Urinary bladder (tissue), 4 donors: Measurements from ENCODE around the gene PTPN22. TPM values are rescaled to one million over a fixed set of nuclear protein-coding genes. Genes with fewer than 3 reads are reported as not detected.

Experiments
- DNase-seq: peaks from one replicate; pipeline ENCODE4 v3.0.0-alpha.2; 2015; ENCODE audit errors: extremely low spot score
- H3K27ac ChIP-seq: one replicate; pipeline ENCODE4 v1.5.1; 2013; ENCODE audit warnings: low read depth, mild to moderate bottlenecking, moderate library complexity
- H3K36me3 ChIP-seq: one replicate; pipeline ENCODE4 v1.6.1; 2013; ENCODE audit warnings: mild to moderate bottlenecking, moderate library complexity; ENCODE audit not compliant: insufficient read depth
- H3K4me1 ChIP-seq: one replicate; pipeline ENCODE4 v1.6.1; 2013; ENCODE audit warnings: mild to moderate bottlenecking, moderate library complexity; ENCODE audit not compliant: insufficient read depth
- H3K4me3 ChIP-seq: one replicate; pipeline ENCODE4 v1.5.1; 2013; ENCODE audit warnings: low read depth, low read length
- WGBS: extraction: QIAGEN DNeasy Blood & Tissue Kit; methylation state at CpG from one replicate; pipeline ENCODE4 v1.1.7; 2013; 5-methylcytosine and 5-hydroxymethylcytosine counted together
- polyA plus RNA-seq: library from polyadenylated mRNA; stranded (reverse); fragments of 200-250 nt; gene quantifications from one replicate; pipeline ENCODE4 v1.2.3, GENCODE V29; 2013
- total RNA-seq: library from RNA; depleted of rRNA; stranded (reverse); fragments of >200 nt; gene quantifications from one replicate; pipeline ENCODE4 v1.2.3, GENCODE V29; 2014
- donor health status: healthy with polysubstance abuse.
- donor health status: healthy.

The PTPN22 gene
- total and polyA plus RNA-seq, 2 donors, result 1.2 to 2.3 TPM

DNA sequence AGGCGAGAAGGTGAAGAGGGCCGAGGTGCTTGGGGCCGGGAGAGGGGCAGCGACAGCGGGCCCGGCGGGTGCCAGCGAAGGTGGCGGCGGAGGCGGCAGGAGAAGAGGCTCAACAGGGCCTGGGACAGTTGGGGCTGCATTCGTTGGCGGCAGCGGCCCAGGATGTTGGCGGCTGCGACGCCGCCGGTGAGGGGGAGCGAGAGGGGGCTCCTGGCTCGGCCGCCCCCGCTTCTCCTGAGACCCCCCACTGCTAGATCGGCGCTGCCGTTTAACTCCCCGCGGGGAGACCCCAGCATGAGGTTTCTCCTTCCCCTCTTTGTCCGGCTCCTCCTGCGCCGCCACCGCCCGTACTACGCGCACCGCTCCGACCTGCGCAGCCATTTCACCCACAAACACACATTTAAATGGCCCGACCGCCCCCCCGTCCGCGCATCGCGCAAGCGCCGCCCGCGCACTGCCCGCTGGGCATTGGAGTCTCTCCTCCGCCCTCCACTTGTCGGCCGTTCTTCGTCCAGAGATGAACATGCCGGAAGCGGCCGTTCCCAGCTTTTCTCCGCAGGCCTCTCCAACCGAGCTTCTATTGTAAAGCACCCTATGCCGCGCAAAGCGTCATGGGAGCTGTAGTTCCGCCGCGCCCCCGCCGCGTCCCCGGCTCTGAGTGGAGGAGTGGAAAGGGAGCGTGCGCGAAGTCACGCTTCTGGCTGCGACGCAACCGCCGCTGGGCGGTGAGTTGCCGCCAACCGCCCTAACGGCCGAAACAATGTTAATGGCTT is 59.4 kb downstream of the PTPN22 start, which contains the start of gene RSBN1:
RSBN1 (minus strand) TSS at position 589 of the 773 bp plus-strand sequence; CDS start at position 525, 64 bp downstream.
- Histone ChIP-seq H3K27ac (peak within 1 kb of the TSS; percentile 97), H3K4me3 (peak within 1 kb of the TSS; percentile 73), H3K4me1 (no peaks in the 10 kb centered on the region), H3K36me3 (no peaks in the 10 kb centered on the region)
- DNase-seq, result peak; percentile 98
- under 1% methylated on average over 82 of the region's 82 CpGs for WGBS

- peak overlapping the region; percentile 97 for H3K27ac ChIP-seq
- H3K4me1 ChIP-seq, result no peaks in the 10 kb centered on the region
- under 1% methylated on average over 29 of the region's 29 CpGs for WGBS
- no peaks in the 10 kb centered on the region for H3K36me3 ChIP-seq
- H3K4me3 ChIP-seq, result peak overlapping the region; percentile 73
- DNase-seq, result peak; percentile 15
Measured at GRCh38 chr1:113811156-113811887, 60.2 kb downstream of the PTPN22 start.

DNA sequence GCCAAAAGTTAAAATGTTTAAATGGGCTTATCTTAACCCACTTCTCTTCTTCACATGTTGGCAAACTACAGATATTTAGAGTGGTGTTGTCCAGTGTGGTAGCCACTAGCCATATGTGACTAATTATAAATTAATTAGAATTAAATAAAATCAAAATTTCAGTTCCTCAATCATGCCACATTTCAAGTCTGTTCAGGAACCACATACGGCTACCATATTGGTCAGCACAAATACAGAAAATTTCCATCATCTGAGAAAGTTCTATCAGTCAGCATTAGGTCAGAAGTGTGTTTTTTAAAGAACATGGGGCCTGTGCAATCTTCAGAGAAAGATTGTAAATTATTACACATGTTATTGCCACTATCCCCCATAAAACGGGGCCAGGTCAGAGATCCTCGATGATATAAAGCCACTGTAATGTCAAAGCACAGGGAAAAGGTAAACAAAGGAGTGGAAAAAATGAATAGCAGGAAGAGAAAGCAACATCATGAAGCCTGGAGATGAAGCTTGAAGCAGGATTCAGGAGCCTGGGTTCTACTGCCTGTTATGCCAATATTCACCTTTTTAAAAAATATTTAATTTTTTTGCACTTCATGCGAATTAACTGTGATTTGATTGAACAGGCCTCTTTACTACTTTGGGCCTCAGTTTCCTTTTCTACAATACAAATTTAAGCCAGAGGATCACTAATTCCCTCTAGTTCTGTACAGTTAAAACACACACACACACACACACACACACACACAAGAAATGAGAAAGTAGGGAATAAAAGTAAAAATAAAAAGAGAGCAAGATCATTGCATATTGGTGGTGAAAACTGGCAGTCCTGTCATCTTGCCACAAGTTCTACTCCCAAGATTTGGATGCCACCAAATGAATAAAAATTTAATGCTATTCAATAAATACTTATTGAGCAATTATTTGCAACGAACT is 61.6 kb downstream of the PTPN22 start:
- DNase-seq, result no peak
- Histone ChIP-seq H3K4me1 (no peaks in the 10 kb centered on the region), H3K4me3 (peak overlapping the region; percentile 7), H3K36me3 (no peaks in the 10 kb centered on the region), H3K27ac (no peak overlapping the region)
- WGBS, result 40% methylated on average over 5 of the region's 5 CpGs

- Histone ChIP-seq H3K4me1 (no peaks in the 10 kb centered on the region), H3K4me3 (no peak overlapping the region), H3K36me3 (no peaks in the 10 kb centered on the region), H3K27ac (no peak overlapping the region)
- no peak for DNase-seq
- whole genome bisulfite sequencing, result 96% methylated on average over 4 of the region's 4 CpGs
Measured at GRCh38 chr1:113808450-113809195, 62.9 kb downstream of the PTPN22 start.

DNA sequence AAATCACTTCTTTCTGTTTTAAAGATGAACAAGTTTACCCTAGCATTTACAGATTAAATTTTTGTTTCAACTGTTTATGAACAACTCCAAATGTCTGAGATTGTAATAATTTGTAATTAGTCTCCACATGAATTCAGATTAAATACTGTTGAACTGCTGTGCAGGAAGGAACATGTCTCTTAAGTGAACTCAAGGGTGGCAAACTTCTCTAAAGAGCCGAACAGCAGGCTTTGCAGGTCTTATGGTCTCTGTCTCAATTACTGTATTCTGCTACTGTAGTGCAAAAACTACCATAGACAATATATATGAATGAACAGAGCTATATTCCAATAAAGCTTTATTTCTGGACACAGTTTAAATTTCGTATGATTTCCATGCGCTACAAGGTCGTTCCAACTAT is 65.9 kb downstream of the PTPN22 start:
- Histone ChIP-seq H3K27ac (no peak overlapping the region), H3K4me1 (no peaks in the 10 kb centered on the region), H3K36me3 (no peaks in the 10 kb centered on the region), H3K4me3 (no peak overlapping the region)
- 94% methylated on average over 4 of the region's 4 CpGs for WGBS
- no peak for DNase-seq

GRCh38 chr1:113805256-113805531 is 66.3 kb downstream of the PTPN22 start:
- H3K4me3 ChIP-seq, result no peak overlapping the region
- H3K4me1 ChIP-seq, result no peaks in the 10 kb centered on the region
- WGBS, result 95% methylated on average over 6 of the region's 6 CpGs

GRCh38 chr1:113804421-113805255 is 66.9 kb downstream of the PTPN22 start:
- Histone ChIP-seq H3K4me1 (no peaks in the 10 kb centered on the region), H3K36me3 (no peaks in the 10 kb centered on the region), H3K27ac (no peak overlapping the region), H3K4me3 (no peak overlapping the region)
- WGBS, result 58% methylated on average over 8 of the region's 8 CpGs
- DNase-seq, result no peak

More at GRCh38 chr1:113805256-113805531, 66.3 kb downstream of the PTPN22 start:
- H3K36me3 ChIP-seq, result no peaks in the 10 kb centered on the region
- H3K27ac ChIP-seq, result no peak overlapping the region
- DNase-seq, result no peak

GRCh38 chr1:113802367-113803007 is 69.0 kb downstream of the PTPN22 start:
- WGBS, result 95% methylated on average over 3 of the region's 3 CpGs
- no peaks in the 10 kb centered on the region for H3K36me3 ChIP-seq
- no peak overlapping the region for H3K4me3 ChIP-seq
- H3K4me1 ChIP-seq, result no peaks in the 10 kb centered on the region
- DNase-seq, result no peak
- H3K27ac ChIP-seq, result no peak overlapping the region

DNA sequence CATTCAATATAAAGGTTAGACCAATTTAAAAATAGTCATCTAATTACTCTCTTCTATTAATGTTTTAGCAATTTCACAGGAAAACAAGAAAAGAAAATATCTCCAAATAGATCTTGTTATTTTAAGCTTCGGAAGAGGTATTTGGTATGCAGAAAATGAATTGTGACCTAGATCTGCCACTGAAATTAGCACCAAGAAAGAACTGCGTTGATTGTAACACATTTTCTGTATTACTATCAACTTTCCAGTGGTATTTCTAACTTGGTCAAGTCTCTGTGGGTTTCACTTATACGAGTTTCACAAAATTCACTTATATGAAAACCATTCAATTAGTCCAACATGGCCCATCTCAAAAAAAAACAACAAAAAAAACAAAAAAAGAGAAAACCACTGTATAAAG is 71.0 kb downstream of the PTPN22 start:
- 84% methylated on average over 3 of the region's 3 CpGs for WGBS
- no peaks in the 10 kb centered on the region for H3K4me1 ChIP-seq

DNA sequence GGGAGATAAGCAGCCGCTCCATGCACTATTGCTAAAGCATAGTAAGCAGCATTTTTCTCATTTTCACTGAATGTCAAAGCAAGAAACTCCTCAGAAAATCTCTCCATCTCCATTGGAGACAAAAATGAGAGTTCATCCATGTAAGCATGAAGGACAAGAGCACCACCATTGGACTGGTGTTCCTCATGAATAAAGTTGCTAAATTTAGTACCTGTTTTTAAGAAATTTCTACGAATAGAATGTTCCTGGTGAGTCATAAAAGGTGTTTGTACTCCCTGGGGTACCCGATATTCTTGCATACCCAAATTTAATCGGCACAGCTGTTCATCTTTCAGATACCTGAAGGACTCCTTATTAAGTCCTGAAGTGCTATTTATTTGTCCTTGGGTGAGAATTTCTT is 74.0 kb downstream of the PTPN22 start:
- no peak overlapping the region for H3K4me3 ChIP-seq
- no peaks in the 10 kb centered on the region for H3K36me3 ChIP-seq
- H3K27ac ChIP-seq, result no peak overlapping the region
- DNase-seq, result no peak
- no peaks in the 10 kb centered on the region for H3K4me1 ChIP-seq
- WGBS, result 95% methylated on average over 4 of the region's 4 CpGs

More for the DNA sequence above, 71.0 kb downstream of the PTPN22 start:
- Histone ChIP-seq H3K27ac (no peak overlapping the region), H3K4me3 (no peak overlapping the region), H3K36me3 (no peaks in the 10 kb centered on the region)
- no peak for DNase-seq

- no peak for DNase-seq
- WGBS, result 95% methylated on average over 9 of the region's 9 CpGs
- Histone ChIP-seq H3K4me3 (no peak overlapping the region), H3K27ac (no peak overlapping the region), H3K4me1 (no peaks in the 10 kb centered on the region), H3K36me3 (no peaks in the 10 kb centered on the region)
Measured at GRCh38 chr1:113793878-113794834, 77.4 kb downstream of the PTPN22 start.
